HFFc6 (cell line): ENCODE results near the gene INSM2. TPM values are rescaled to one million over a fixed set of nuclear protein-coding genes. Genes with fewer than 3 reads are reported as not detected.
A peak's percentile ranks its signal among the peaks of the same experiment; 100 is the strongest.

Source experiments
- DNase-seq: peaks from one replicate; pipeline ENCODE4 v3.0.0-alpha.2; 2018
- H3K27ac Mint-ChIP-seq: 2 replicates; pipeline ENCODE4 v1.8.0; 2020; ENCODE audit warnings: mild to moderate bottlenecking, mixed read lengths
- H3K27me3 Mint-ChIP-seq: 2 replicates; pipeline ENCODE4 v1.8.0; 2021; ENCODE audit warnings: mild to moderate bottlenecking, moderate library complexity, mixed read lengths; ENCODE audit not compliant: insufficient read depth
- H3K36me3 Mint-ChIP-seq: 2 replicates; pipeline ENCODE4 v1.8.0; 2021; ENCODE audit warnings: low read depth, mixed read lengths
- H3K4me1 Mint-ChIP-seq: 2 replicates; pipeline ENCODE4 v1.8.0; 2020; ENCODE audit warnings: low read depth, mixed read lengths
- H3K4me3 Mint-ChIP-seq: 2 replicates; pipeline ENCODE4 v1.8.0; 2020; ENCODE audit warnings: mild to moderate bottlenecking, moderate library complexity, mixed read lengths
- H3K9me3 Mint-ChIP-seq: 2 replicates; pipeline ENCODE4 v1.8.0; 2020; ENCODE audit warnings: mild to moderate bottlenecking, mixed read lengths
- long read RNA-seq: library from polyadenylated mRNA; unstranded; transcript quantifications from one replicate; pipeline ENCODE4 v2.0.0, GENCODE V29; 2019
- total RNA-seq, 6 experiments: library from RNA; stranded (reverse); fragmentation: NEBNext Ultra II Directional; extraction: Animal tissue kit (Norgen Biotek cat#: 25700); gene quantifications; 2 replicates in 1 of 6; 3 replicates in 5 of 6; pipeline ENCODE4 v1.2.3, GENCODE V29; 2021
- TF ChIP-seq, protein P1 (sequence below): fragments of 200-600 bp; sonication (generic); IDR thresholded peaks from 2 replicates; pipeline ENCODE4 v1.5.0; 2021; ENCODE audit warnings: antibody characterized with exemption, mild to moderate bottlenecking

The INSM2 gene, protein sequence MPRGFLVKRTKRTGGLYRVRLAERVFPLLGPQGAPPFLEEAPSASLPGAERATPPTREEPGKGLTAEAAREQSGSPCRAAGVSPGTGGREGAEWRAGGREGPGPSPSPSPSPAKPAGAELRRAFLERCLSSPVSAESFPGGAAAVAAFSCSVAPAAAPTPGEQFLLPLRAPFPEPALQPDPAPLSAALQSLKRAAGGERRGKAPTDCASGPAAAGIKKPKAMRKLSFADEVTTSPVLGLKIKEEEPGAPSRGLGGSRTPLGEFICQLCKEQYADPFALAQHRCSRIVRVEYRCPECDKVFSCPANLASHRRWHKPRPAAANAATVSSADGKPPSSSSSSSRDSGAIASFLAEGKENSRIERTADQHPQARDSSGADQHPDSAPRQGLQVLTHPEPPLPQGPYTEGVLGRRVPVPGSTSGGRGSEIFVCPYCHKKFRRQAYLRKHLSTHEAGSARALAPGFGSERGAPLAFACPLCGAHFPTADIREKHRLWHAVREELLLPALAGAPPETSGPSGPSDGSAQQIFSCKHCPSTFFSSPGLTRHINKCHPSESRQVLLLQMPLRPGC
- total RNA-seq: not detected
- long read RNA-seq: 0 reads

DNA sequence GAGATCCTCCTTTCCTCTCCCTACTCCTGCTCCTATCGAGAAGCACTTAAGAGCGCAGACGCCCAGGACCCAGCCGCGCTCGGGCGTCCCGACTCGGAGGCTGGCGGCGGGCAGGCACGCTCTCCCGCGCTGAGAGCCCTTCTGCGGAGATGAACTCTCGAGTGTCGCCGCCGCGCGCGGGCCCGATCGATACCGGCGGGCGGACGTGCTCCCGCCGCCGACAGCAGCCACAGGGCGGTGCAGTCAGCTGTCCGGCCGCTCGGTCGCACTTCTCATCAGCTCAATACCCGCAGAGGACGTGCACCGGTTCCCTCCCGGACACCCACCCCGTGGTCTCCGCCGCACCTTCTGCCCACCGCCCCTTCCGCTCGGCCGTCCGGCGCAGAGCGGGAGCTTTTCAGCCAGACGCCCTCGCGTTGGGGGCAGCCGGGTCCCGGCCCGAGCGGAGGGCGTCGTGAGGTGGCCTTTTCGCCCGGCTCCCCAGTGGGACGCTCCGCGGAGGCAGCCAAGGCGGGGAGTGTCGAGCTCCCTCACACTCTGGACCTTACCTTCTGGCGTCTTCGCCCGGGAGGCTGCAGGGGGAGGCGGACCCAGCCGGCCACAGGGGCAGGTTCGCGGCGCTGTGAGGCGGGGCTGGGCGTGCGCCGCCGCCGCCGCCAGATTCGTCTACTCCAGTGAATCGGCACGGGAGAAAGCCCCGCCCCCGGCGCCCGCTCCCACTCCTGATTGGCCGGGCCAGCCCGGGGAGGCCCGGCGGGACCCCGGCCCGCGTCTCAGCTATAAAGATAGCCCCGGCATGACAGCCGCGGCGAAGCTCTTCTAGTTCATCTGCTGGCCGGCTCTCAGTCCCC is at the start of gene INSM2:
INSM2 (plus strand) TSS at position 808 of the 851 bp plus-strand sequence. CDS start 89 bp downstream, outside the sequence.
- H3K27ac Mint-ChIP-seq: no peak within 1 kb of the TSS
- H3K4me3 Mint-ChIP-seq: peak within 1 kb of the TSS; percentile 74
- no peaks in the 10 kb centered on the region for H3K36me3 Mint-ChIP-seq
- TF ChIP-seq, protein P1, sequence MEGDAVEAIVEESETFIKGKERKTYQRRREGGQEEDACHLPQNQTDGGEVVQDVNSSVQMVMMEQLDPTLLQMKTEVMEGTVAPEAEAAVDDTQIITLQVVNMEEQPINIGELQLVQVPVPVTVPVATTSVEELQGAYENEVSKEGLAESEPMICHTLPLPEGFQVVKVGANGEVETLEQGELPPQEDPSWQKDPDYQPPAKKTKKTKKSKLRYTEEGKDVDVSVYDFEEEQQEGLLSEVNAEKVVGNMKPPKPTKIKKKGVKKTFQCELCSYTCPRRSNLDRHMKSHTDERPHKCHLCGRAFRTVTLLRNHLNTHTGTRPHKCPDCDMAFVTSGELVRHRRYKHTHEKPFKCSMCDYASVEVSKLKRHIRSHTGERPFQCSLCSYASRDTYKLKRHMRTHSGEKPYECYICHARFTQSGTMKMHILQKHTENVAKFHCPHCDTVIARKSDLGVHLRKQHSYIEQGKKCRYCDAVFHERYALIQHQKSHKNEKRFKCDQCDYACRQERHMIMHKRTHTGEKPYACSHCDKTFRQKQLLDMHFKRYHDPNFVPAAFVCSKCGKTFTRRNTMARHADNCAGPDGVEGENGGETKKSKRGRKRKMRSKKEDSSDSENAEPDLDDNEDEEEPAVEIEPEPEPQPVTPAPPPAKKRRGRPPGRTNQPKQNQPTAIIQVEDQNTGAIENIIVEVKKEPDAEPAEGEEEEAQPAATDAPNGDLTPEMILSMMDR: no peak
- peaks cover 13% of the 10 kb centered on the region for H3K27me3 Mint-ChIP-seq
- H3K9me3 Mint-ChIP-seq: no peaks in the 10 kb centered on the region
- peaks cover 14% of the 10 kb centered on the region for H3K4me1 Mint-ChIP-seq
- DNase-seq: peak; percentile 10

DNA sequence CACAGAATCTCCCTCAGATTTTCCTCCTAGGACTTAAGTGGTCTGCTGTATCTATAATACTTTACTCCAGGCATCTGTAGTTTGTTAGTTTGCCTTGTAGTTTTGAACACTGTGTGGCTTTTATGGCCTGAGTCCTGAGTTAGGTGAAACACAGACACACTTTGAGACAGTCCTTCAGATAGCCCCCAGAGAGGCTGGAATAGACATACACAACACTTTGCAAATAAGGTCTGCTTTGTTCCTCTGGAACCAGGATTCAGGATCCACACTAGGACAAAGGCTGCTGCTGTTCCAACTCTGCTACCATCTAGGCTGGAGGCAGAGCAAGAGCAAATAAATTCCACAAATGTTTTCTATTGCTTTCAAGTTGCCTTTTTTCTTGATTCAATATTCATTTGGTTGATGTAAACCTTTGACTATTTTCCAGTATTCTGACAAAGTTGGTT is 41.4 kb upstream of the INSM2 start:
- Mint-ChIP-seq H3K4me1 (no peaks in the 10 kb centered on the region), H3K27me3 (peaks cover 10% of the 10 kb centered on the region), H3K4me3 (no peak overlapping the region), H3K9me3 (peaks cover 22% of the 10 kb centered on the region), H3K36me3 (0 out of 2 replicates have a peak, but pooled peaks cover 9% of the 10 kb centered on the region), H3K27ac (no peak overlapping the region)
- TF ChIP-seq, protein P1: no peak
- DNase-seq: no peak

DNA sequence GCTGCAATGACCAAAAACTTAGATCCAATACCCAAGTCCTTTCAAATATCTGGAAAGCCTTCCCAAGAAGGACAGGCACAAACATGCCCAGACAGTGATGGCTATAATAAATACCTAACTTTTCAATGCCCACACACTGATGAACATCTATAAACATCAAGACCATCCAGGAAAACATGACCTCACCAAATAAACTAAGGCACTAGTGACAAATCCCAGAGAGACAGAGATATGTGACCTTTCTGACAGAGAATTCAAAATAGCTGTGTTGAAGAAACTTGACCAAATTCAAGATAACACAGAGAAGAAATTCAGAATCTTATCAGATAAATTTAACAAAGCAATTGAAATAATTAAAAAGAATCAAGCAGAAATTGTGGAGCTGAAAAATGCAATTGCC is 38.7 kb upstream of the INSM2 start:
- H3K27me3 Mint-ChIP-seq: peaks cover 6% of the 10 kb centered on the region; the same call in 1 of the 2 replicates
- H3K27ac Mint-ChIP-seq: no peak overlapping the region
- TF ChIP-seq, protein P1: no peak
- DNase-seq: no peak
- H3K9me3 Mint-ChIP-seq: peaks cover 22% of the 10 kb centered on the region
- no peaks in the 10 kb centered on the region for H3K4me1 Mint-ChIP-seq
- H3K36me3 Mint-ChIP-seq: 0 out of 2 replicates have a peak, but pooled peaks cover 9% of the 10 kb centered on the region
- no peak overlapping the region for H3K4me3 Mint-ChIP-seq

DNA sequence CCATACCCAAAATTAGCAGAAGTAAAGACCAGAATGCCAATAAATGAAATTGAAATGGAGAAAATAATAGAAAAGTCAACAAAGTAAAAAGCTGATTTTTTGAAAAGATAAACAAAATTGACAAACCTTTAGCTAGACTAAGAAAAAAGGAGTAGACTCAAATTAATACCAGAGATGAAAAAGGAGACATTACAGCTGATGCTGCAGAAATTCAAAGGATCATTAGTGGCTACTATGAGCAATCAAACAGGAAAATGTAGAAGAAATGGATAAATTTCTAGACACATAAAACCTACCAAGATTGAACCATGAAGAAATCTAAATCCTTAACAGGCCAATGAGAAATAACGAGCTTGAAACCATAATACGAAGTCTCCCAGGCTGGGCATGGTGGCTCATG is 34.8 kb upstream of the INSM2 start:
- no peaks in the 10 kb centered on the region for H3K9me3 Mint-ChIP-seq
- TF ChIP-seq, protein P1: no peak
- no peaks in the 10 kb centered on the region for H3K27me3 Mint-ChIP-seq
- no peak overlapping the region for H3K27ac Mint-ChIP-seq
- no peaks in the 10 kb centered on the region for H3K4me1 Mint-ChIP-seq
- no peak overlapping the region for H3K4me3 Mint-ChIP-seq
- H3K36me3 Mint-ChIP-seq: no peaks in the 10 kb centered on the region
- no peak for DNase-seq

DNA sequence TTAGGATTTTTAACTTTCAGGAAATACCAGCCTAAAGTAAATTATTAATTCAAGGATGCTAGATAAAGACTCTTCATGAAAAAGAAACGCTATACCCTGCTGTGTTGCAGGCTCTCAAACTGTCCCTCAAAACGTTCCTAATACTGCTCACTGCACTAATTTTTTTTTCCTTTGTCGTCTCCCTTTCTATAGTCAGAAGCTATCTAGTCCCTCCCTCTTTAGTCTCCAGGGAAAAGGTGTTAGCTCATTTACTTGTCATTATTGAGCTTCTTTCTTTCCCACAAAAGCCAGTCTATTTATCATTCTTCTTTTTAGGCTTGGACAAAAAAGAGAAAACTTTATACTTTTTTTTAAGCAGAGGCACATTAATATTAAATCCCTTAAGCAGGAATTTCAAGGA is 30.3 kb upstream of the INSM2 start:
- no peak for DNase-seq
- Mint-ChIP-seq H3K27me3 (no peaks in the 10 kb centered on the region), H3K9me3 (no peaks in the 10 kb centered on the region), H3K36me3 (no peaks in the 10 kb centered on the region), H3K4me1 (peaks cover 22% of the 10 kb centered on the region), H3K4me3 (no peak overlapping the region), H3K27ac (no peak overlapping the region)
- TF ChIP-seq, protein P1: no peak
